ENCODE data around the gene SHOX.
"Not testable (repeated sequence)": the region's sequence is repeated elsewhere in the genome, so short reads cannot be mapped to it uniquely, and the experiment has no call there.

SHOX gene

GRCh38 chrX:637660-638481 is 7.3 kb downstream of the SHOX start:
- no peak for DNase-seq (ENCODE audit: low spot score)

DNA sequence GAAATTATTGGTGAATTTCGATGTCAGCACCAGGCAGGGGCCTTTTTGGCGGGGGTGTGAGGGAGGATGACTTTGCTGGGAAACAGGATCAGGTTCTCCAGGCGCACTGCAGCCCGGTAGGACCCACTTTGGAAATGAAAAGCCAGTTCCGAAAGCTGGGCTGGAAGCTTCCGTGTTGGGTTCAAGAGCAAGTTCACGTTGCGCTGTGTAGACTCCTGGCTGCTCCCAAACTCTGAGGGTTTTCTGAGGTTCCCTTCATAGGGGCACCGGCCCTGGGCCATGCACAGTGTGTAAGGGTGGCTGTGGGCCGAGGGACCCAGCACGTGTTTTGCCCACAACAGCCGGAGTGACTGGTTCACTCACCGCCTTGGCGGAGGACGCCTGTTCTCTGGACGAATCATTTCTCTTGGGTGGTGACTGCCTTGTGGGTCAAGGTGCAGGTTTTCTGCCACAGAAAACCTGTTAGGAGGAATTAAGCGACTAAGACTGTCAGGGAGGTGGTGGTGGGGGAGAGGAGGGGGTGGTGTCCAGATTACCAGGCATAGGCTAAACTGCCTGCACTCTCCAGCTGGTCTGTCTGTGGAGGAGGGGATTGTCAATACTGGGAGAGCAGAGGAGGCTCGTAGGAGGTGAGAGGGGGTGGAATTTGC is 8.0 kb downstream of the SHOX start:
- DNase-seq (ENCODE audit: low spot score): peak; percentile 50

- DNase-seq (ENCODE audit: low spot score): no peak
Measured at GRCh38 chrX:639151-639550, 8.6 kb downstream of the SHOX start.

DNA sequence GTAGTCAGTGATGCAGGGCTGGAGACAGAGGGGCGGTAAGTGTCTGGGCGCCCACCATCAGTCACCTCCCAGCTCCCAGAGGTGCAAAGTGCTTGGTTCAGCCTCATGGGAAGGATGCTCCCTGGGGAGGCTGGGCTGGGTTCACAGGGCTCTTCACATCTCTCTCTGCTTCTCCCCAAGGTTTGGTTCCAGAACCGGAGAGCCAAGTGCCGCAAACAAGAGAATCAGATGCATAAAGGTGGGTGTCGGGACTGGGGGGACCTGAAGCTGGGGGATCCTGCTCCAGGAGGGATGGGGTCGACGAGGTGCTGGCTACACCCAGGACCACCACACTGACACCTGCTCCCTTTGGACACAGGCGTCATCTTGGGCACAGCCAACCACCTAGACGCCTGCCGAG is 10.1 kb downstream of the SHOX start:
- no peak for DNase-seq (ENCODE audit: low spot score)

DNA sequence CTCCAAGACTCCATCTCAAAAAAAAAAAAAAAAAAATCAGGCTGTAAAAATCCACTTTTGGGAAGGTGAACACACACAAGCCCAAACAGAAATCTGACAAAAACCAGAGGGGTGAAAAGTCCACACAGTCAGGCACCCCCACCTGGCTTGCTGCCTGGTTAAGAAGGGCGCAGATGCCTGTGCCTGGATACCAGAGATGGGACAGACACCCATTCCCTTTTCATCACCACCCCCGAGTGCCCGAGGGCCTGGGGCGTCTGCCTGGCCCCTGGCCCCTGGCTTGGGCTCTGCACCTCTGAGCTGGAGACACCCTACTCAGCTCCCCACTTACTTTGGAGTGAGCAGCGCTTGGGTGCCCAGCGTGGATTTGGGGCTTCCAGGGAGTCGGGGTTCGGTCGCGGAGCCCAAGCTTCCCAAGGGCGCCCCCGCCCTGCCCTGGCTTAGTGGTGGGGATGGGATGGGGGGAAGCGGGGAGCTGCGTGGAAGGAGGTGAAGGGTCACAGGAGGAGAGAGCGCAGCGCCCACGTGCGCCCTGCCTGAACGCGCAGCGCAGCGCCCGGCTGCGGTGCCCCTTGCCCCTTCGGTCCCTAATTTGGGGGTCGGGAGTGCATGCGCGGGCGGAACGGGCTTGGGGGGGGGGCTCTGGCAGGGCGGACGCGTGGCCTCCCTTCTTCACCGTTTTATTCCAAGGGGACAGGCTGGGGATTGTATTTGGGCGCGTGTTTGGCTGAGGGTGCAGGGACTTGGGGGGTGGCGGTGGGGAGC is 11.3 kb downstream of the SHOX start:
- no peak for DNase-seq (ENCODE audit: low spot score)

- no peak for DNase-seq (ENCODE audit: low spot score)
Measured at GRCh38 chrX:642436-643240, 12.0 kb downstream of the SHOX start.

DNA sequence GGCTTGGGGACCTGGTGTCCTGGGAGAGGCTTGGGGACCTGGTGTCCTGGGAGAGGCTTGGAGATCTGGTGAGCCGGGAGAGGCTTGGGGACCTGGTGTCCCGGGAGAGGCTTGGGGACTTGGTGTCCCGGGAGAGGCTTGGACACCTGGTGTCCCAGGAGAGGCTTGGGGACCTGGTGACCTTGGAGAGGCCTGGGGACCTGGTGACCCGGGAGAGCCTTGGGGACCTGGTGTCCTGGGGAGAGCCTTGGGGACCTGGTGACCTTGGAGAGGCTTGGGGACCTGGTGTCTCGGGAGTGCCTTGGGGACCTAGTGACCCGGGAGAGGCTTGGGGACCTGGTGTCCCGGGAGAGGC is 12.6 kb downstream of the SHOX start:
- no peak for DNase-seq (ENCODE audit: low spot score)

- no peak for DNase-seq (ENCODE audit: low spot score)
Measured at GRCh38 chrX:643911-644303, 13.3 kb downstream of the SHOX start.

DNA sequence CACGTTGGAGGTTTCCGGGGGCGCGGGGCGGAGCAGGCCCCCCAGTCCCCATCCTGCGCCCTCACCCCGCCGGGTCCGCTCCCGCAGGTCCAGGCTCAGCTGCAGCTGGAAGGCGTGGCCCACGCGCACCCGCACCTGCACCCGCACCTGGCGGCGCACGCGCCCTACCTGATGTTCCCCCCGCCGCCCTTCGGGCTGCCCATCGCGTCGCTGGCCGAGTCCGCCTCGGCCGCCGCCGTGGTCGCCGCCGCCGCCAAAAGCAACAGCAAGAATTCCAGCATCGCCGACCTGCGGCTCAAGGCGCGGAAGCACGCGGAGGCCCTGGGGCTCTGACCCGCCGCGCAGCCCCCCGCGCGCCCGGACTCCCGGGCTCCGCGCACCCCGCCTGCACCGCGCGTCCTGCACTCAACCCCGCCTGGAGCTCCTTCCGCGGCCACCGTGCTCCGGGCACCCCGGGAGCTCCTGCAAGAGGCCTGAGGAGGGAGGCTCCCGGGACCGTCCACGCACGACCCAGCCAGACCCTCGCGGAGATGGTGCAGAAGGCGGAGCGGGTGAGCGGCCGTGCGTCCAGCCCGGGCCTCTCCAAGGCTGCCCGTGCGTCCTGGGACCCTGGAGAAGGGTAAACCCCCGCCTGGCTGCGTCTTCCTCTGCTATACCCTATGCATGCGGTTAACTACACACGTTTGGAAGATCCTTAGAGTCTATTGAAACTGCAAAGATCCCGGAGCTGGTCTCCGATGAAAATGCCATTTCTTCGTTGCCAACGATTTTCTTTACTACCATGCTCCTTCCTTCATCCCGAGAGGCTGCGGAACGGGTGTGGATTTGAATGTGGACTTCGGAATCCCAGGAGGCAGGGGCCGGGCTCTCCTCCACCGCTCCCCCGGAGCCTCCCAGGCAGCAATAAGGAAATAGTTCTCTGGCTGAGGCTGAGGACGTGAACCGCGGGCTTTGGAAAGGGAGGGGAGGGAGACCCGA is 14.0 kb downstream of the SHOX start:
- peak; percentile 60 for DNase-seq (ENCODE audit: low spot score)

- no peak for DNase-seq (ENCODE audit: low spot score)
Measured at GRCh38 chrX:646228-646495, 15.6 kb downstream of the SHOX start.

- DNase-seq (ENCODE audit: low spot score): no peak
Measured at GRCh38 chrX:646796-647195, 16.2 kb downstream of the SHOX start.

DNA sequence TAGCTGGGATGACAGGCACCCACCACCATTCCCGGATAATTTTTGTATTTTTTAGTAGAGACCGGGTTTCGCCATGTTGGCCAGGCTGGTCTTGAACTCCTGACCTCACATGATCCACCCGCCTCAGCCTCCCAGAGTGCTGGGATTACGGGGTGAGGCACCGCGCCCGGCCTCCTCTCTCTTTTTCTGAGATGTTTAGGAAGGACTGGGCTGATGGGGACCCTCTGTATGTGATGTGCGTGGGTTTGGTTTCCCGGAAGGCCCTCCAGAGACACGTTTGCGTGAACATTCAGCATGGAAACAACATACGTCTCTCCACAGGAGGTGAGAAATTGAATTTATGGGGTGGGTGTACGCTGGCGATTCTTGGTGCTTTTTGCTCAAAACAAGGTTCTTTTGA is 18.6 kb downstream of the SHOX start:
- no peak for DNase-seq (ENCODE audit: low spot score)

DNA sequence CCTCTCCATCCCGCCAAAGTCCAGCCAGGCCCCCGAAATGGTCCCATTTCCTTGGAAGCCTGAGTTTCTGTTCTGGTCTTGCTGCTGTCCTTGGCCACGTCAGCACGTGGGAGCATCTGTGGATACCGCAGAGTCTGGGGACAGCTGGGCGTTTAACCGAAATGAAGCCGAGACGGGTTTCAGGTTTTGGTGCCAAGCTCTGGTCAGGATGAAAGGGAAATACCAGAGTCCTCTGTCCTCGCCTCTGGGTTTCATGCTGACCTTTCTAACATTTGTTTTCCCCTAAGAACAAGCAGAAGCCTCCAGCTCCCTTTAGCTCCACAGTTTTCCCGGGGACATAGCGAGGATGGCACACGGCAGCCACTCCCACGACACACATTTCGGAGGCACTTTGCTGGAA is 19.7 kb downstream of the SHOX start:
- DNase-seq (ENCODE audit: low spot score): no peak

DNA sequence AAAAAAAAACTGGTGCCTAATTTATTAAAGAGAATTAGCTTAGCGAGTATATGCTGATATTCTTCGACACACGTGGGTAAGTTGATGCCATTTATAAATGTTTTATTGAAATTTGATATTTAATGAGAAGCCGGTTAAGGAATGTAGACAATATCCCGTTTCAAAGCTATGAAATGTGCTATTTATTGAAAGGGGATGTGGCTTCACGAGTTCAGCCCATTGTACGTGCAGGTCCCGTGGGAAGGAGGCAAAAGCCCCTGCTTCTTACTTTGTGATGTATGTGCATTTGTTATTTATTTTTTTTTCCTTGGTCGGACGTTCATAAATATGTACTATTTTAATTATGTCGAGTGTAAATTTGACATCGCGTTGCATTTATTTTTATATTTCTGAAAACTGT is 20.2 kb downstream of the SHOX start:
- DNase-seq (ENCODE audit: low spot score): no peak

DNA sequence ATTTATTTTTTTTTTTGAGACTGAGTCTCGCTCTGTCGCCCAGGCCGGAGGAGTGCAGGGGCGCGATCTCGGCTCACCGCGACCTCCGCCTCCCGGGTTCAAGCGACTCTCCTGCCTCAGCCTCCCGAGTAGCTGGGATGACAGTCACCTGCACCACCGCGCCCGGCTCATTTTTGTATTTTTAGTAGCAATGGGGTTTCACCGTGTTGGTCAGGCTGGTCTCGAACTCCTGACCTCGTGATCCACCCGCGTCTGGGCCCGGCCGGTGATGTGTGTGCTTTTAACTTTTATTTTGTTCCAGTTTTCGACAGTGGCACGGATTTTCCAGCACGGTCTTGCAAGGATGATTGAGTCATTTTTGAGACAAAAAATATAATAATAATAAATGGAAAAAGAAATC is 21.3 kb downstream of the SHOX start:
- DNase-seq (ENCODE audit: low spot score): not testable (repeated sequence)

DNA sequence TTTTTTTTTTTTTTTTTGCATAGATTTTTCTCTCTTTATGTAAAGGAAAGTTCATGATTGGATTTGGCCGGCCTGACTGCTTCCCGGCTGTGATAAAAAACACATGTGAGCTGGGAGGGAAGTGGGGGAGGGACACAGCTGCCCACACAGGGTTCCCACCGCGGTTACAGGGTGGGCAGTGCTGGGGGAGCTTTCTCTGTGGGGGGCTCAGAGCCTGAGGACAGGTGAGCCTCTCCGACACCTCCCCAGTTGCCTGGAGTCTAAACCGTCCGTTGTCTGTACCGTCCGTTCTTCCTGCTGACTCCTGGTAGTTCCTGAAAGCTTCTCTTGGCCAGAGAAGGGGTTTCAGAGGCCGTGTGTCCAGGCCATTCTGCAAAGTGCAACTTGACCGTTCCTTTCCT is 21.8 kb downstream of the SHOX start:
- DNase-seq (ENCODE audit: low spot score): no peak

- DNase-seq (ENCODE audit: low spot score): no peak
Measured at GRCh38 chrX:653306-653705, 22.7 kb downstream of the SHOX start.

- no peak for DNase-seq (ENCODE audit: low spot score)
Measured at GRCh38 chrX:661154-661553, 30.6 kb downstream of the SHOX start.

- no peak for DNase-seq (ENCODE audit: low spot score)
Measured at GRCh38 chrX:662126-662525, 31.5 kb downstream of the SHOX start.

DNA sequence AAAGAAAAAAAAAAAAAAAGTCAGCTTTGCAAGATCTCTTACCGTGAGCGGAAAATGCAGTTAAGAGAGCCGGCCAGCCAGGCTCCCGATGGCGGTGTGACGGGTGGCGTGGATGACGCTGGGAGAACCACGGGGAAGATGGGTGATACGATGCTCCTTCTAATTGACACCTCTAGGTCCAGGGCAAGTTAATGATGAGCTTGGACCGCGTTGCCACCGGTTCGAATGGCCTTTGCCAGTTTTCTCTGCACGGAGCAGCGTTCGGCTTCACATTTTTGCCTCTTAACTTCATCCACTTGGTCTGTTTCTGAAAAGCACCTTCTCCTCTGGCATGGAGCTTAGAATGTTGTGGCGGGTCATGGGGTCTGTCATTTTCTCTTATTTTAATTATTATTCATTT is 33.2 kb downstream of the SHOX start:
- DNase-seq (ENCODE audit: low spot score): no peak
